H1 (cell line): Measurements from ENCODE around the gene BNC2. TPM values are rescaled to one million over a fixed set of nuclear protein-coding genes. Genes with fewer than 3 reads are reported as not detected.

Experiments
- ATF3 ChIP-seq: IDR thresholded peaks from 2 replicates; pipeline ENCODE4 v1.6.1; 2011; ENCODE audit warnings: low read depth, mild to moderate bottlenecking, low read length; ENCODE audit not compliant: insufficient read depth
- CBX8 ChIP-seq: fragments of 300-800, 300-1000 bp; sonication (generic); IDR thresholded peaks from 2 replicates; pipeline ENCODE4 v1.7.1; 2016; ENCODE audit warnings: low read depth, low read length, borderline replicate concordance
- TAF1 ChIP-seq: IDR thresholded peaks from 2 replicates; pipeline ENCODE4 v1.6.1; 2011; ENCODE audit warnings: mild to moderate bottlenecking, low read depth, low read length
- USF2 ChIP-seq: IDR thresholded peaks from 2 replicates; pipeline ENCODE4 v1.6.1; 2011; ENCODE audit warnings: low read length, improper control_type of control experiment
- polyA plus RNA-seq, 7 experiments: library from polyadenylated mRNA; depleted of rRNA in 3 of 7; stranded (reverse) in 5 of 7; unstranded in 2 of 7; fragments of >200 nt in 5 of 7; fragments of 200-250 nt in 2 of 7; gene quantifications; 1 replicate in 5 of 7; 2 replicates in 1 of 7; 4 replicates in 1 of 7; pipeline versions ENCODE4 v1.2.1 to v1.2.3, GENCODE V29; 2011 to 2013; ENCODE audit warnings: missing spikeins in 2 of 7, mixed read lengths in 2 of 7
- total RNA-seq: library from RNA; stranded (reverse); fragmentation: NEBNext Ultra II Directional; extraction: Animal tissue kit (Norgen Biotek cat#: 25700); gene quantifications from 2 replicates; pipeline ENCODE4 v1.2.1, GENCODE V29; 2021

Gene BNC2
- total and polyA plus RNA-seq, 2 of the 8 experiments (the other 6 are each of a cell fraction or from before 2014, with no cell fraction given) = 16.0 to 26.8 TPM

DNA sequence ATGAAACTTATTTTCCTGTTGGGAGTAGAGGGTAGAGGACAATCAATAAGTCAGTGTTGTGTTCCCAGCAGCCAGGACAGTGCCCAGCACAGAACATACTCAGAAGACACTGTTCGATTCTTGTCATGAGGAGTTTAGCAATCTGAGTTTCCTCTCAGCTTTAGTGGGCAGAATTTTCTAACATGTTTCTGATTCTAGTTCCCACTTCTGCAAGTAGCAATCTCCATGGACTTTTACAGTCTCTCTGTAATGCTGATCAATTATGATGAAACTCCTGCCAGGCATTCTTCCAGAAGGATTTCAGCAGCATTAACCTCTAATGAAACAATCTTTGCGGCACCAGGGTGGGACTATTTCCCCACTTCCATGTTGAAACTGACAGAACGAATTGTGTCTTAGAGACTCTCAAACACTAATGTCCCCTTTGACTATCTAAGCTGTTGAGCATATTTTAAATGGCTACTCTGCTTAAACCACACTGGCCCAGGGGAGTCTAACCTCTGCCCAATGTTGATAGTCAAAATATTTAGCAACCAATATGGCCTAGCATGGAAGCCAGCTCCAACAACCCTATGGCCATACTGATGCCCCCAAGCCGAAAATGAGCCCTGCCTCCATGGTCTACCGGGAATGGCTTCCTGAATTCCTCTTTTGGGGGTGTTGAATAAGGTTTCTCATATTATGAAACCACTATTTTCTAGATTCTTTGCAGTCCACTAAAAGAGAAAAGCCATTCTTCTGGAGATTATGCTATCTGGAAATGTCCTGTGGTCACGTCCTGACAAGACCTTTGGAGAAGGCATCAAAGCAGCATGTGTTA lies 484.3 kb downstream of the BNC2 start (continued):
- TF ChIP-seq USF2 (no peak), ATF3 (no peak), CBX8 (no peak), TAF1 (no peak)
